ENCODE data around the gene STPG2. TPM values are rescaled to one million over a fixed set of nuclear protein-coding genes. Genes with fewer than 3 reads are reported as not detected.

Gene STPG2
- total RNA-seq, 2 donors from 2014 or later = 0.37 to 0.71 TPM

- Histone ChIP-seq H3K27ac (no peak overlapping the region), H3K4me3 (no peak overlapping the region), H3K9me3 (no peaks in the 10 kb centered on the region), H3K4me1 (no peaks in the 10 kb centered on the region), H3K27me3 (no peaks in the 10 kb centered on the region), H3K36me3 (no peaks in the 10 kb centered on the region)
- no peak for TF ChIP-seq CTCF (IDR thresholded peaks at IDR 0.05)
- no peak for DNase-seq (ENCODE audit: low spot score)
These were observed 381.7 kb downstream of the STPG2 start for GRCh38 chr4:97761445-97762114.

GRCh38 chr4:97759785-97760184 is 383.5 kb downstream of the STPG2 start:
- no peaks in the 10 kb centered on the region for H3K27me3 ChIP-seq
- no peaks in the 10 kb centered on the region for H3K4me1 ChIP-seq
- TF ChIP-seq CTCF (IDR thresholded peaks at IDR 0.05) = no peak
- no peak for DNase-seq (ENCODE audit: low spot score)
- H3K4me3 ChIP-seq = no peak overlapping the region
- H3K36me3 ChIP-seq = no peaks in the 10 kb centered on the region
- H3K9me3 ChIP-seq = no peaks in the 10 kb centered on the region
- H3K27ac ChIP-seq = no peak overlapping the region

- H3K27me3 ChIP-seq = no peaks in the 10 kb centered on the region
- no peak overlapping the region for H3K4me3 ChIP-seq
- H3K4me1 ChIP-seq = no peaks in the 10 kb centered on the region
- no peak for TF ChIP-seq CTCF (IDR thresholded peaks at IDR 0.05)
- no peaks in the 10 kb centered on the region for H3K9me3 ChIP-seq
- H3K36me3 ChIP-seq = no peaks in the 10 kb centered on the region
- H3K27ac ChIP-seq = no peak overlapping the region
- no peak for DNase-seq (ENCODE audit: low spot score)
These were observed 390.7 kb downstream of the STPG2 start for GRCh38 chr4:97752599-97752998.

GRCh38 chr4:97747945-97748344 is 395.3 kb downstream of the STPG2 start:
- no peaks in the 10 kb centered on the region for H3K36me3 ChIP-seq
- no peak overlapping the region for H3K27ac ChIP-seq
- no peaks in the 10 kb centered on the region for H3K27me3 ChIP-seq
- no peak overlapping the region for H3K4me3 ChIP-seq
- no peaks in the 10 kb centered on the region for H3K4me1 ChIP-seq
- TF ChIP-seq CTCF (IDR thresholded peaks at IDR 0.05) = no peak
- H3K9me3 ChIP-seq = no peaks in the 10 kb centered on the region
- DNase-seq (ENCODE audit: low spot score) = no peak

GRCh38 chr4:97720869-97721432 is 422.3 kb downstream of the STPG2 start:
- H3K4me1 ChIP-seq = no peaks in the 10 kb centered on the region
- DNase-seq (ENCODE audit: low spot score) = no peak
- H3K36me3 ChIP-seq = no peaks in the 10 kb centered on the region
- H3K9me3 ChIP-seq = no peaks in the 10 kb centered on the region
- no peak overlapping the region for H3K27ac ChIP-seq
- peak in 1 of 2 donors; percentile 45 for TF ChIP-seq CTCF (IDR thresholded peaks at IDR 0.05)
- H3K4me3 ChIP-seq = no peak overlapping the region
- H3K27me3 ChIP-seq = no peaks in the 10 kb centered on the region
